Ascending aorta (tissue), 2 donors: Measurements from ENCODE around the gene WDR70. TPM values are rescaled to one million over a fixed set of nuclear protein-coding genes. Genes with fewer than 3 reads are reported as not detected.

Source experiments
- DNase-seq, 2 donors: peaks; one replicate each; pipeline ENCODE4 v3.0.0-alpha.2; 2019; ENCODE audit warnings: low spot score in 2 of 2
- H3K27ac ChIP-seq, 2 donors: fragments of 200-600 bp; sonication (generic); one replicate each; pipeline ENCODE4 v1.5.1; 2016 to 2017; ENCODE audit warnings: mild to moderate bottlenecking in 1 of 2
- H3K27me3 ChIP-seq: fragments of 200-600 bp; sonication (generic); one replicate; pipeline ENCODE4 v1.5.1; 2017
- H3K36me3 ChIP-seq, 2 donors: fragments of 200-600 bp; sonication (generic); one replicate each; pipeline ENCODE4 v1.5.1; 2016
- H3K4me1 ChIP-seq, 2 donors: fragments of 200-600 bp; sonication (generic); one replicate each; pipeline ENCODE4 v1.5.1; 2016 to 2017; ENCODE audit warnings: mild to moderate bottlenecking in 1 of 2
- H3K4me3 ChIP-seq, 2 donors: fragments of 200-600 bp; sonication (generic); one replicate each; pipeline ENCODE4 v1.5.1; 2016 to 2017; ENCODE audit warnings: mild to moderate bottlenecking in 1 of 2
- H3K9me3 ChIP-seq, 2 donors: fragments of 200-600 bp; sonication (generic); one replicate each; pipeline ENCODE4 v1.5.1; 2016
- intact Hi-C: fragments of 100-400 bp; cut with DNase I; formaldehyde crosslinking; loops from one replicate; pipeline ENCODE4 v1.15.1; 2023
- total RNA-seq: library from RNA; depleted of rRNA; stranded (reverse); fragments of >200 nt; gene quantifications from one replicate; pipeline ENCODE4 v1.1.0, GENCODE V29; 2016
- TF ChIP-seq, protein P1 (sequence below), 3 experiments: fragments of 200-600 bp in 2 of 3; fragments of 450-650 bp in 1 of 3; sonication (generic) in 2 of 3; IDR thresholded peaks; one replicate each; pipeline ENCODE4 v1.5.1; 2016 to 2019; ENCODE audit warnings: antibody characterized with exemption in 3 of 3, mild to moderate bottlenecking in 1 of 3, moderate library complexity in 1 of 3

Gene WDR70
- total RNA-seq, 1 donor from 2014 or later: 8.7 TPM

- no peaks in the 10 kb centered on the region for H3K4me1 ChIP-seq
- intact Hi-C loops: no loop called here
- H3K27ac ChIP-seq: no peak overlapping the region
- H3K36me3 ChIP-seq: no peaks in the 10 kb centered on the region
- TF ChIP-seq, protein P1, sequence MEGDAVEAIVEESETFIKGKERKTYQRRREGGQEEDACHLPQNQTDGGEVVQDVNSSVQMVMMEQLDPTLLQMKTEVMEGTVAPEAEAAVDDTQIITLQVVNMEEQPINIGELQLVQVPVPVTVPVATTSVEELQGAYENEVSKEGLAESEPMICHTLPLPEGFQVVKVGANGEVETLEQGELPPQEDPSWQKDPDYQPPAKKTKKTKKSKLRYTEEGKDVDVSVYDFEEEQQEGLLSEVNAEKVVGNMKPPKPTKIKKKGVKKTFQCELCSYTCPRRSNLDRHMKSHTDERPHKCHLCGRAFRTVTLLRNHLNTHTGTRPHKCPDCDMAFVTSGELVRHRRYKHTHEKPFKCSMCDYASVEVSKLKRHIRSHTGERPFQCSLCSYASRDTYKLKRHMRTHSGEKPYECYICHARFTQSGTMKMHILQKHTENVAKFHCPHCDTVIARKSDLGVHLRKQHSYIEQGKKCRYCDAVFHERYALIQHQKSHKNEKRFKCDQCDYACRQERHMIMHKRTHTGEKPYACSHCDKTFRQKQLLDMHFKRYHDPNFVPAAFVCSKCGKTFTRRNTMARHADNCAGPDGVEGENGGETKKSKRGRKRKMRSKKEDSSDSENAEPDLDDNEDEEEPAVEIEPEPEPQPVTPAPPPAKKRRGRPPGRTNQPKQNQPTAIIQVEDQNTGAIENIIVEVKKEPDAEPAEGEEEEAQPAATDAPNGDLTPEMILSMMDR (IDR thresholded peaks at IDR 0.05): no peak
- H3K9me3 ChIP-seq: no peaks in the 10 kb centered on the region
- DNase-seq: no peak
- no peaks in the 10 kb centered on the region for H3K27me3 ChIP-seq
- H3K4me3 ChIP-seq: no peak overlapping the region
Observed at GRCh38 chr5:37570597-37570996, 191.5 kb downstream of the WDR70 start.

DNA sequence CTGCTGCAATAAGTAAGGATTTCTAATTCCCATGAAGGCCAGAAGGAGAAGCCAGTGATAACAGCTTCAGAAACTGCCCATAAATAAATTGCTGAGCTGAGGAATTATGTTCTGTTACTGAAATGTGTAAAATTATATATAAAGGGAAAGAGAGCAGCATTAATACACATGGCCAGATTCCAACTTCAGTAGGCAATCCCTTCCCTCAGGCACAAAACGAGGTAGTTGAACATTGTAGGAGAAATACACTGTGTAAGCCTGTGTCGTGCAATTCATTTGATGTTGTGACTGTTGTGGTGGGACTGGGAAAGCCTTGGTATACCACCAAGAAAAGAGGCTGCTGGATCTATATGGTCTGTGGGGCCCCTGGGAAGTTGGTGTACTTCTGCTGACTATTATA is 192.9 kb downstream of the WDR70 start:
- Histone ChIP-seq H3K36me3 (no peaks in the 10 kb centered on the region), H3K9me3 (no peaks in the 10 kb centered on the region), H3K27ac (no peak overlapping the region), H3K4me1 (no peaks in the 10 kb centered on the region), H3K4me3 (no peak overlapping the region), H3K27me3 (no peaks in the 10 kb centered on the region)
- DNase-seq: no peak
- TF ChIP-seq, protein P1 (IDR thresholded peaks at IDR 0.05): no peak
- intact Hi-C loops: no loop called here

DNA sequence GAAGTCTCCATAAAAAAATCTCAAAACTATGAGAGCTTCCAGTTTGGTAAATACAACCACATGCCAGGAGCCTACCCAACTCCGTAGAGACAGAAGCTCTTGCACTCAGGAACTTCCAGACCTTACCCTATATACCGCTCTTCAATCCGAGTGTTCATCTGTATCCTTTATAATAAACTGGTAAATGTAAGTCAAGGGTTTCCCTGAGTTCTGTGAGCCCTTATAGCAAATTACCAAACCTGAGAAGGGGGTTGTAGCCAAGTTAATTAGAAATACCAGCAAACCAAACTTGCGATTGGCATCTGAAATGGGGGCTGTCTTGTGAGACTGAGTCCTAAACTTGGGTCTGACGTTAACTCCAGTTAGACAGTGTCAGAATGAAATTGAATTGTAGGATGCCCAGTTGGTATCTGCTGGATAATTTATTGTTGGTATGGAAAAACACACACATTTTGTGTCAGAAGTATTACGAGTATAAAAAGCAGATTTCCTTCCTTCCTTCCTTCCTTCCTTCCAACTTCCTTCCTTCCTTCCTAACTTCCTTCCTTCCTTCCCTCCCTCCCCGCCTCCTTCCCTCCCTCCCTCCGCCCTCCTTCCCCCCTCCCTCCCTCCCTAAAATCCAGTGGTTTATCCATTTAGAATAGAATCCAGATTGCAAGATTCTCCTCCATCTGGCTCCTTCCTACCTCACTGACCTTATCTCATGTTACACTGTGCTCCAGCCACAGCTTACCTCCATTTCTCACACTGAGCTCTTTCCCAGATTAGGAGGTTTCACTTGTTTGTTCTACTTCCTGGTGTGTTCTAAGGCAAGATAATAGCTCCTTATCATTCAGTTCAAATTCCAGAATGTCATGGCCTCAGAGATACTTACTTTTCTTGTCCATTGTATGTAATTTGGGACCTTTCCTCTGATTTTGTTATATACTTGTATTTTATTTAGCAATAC is 196.7 kb downstream of the WDR70 start:
- Histone ChIP-seq H3K27me3 (no peaks in the 10 kb centered on the region), H3K9me3 (no peaks in the 10 kb centered on the region), H3K27ac (no peak overlapping the region), H3K36me3 (no peaks in the 10 kb centered on the region), H3K4me1 (no peaks in the 10 kb centered on the region), H3K4me3 (no peak overlapping the region)
- intact Hi-C loops: no loop called here
- no peak for DNase-seq
- TF ChIP-seq, protein P1 (IDR thresholded peaks at IDR 0.05): no peak

GRCh38 chr5:37576552-37576951 is 197.4 kb downstream of the WDR70 start:
- intact Hi-C loops: no loop called here
- DNase-seq: no peak
- Histone ChIP-seq H3K4me3 (no peak overlapping the region), H3K27ac (no peak overlapping the region), H3K27me3 (no peaks in the 10 kb centered on the region), H3K9me3 (no peaks in the 10 kb centered on the region), H3K4me1 (no peaks in the 10 kb centered on the region), H3K36me3 (no peaks in the 10 kb centered on the region)
- TF ChIP-seq, protein P1 (IDR thresholded peaks at IDR 0.05): no peak

DNA sequence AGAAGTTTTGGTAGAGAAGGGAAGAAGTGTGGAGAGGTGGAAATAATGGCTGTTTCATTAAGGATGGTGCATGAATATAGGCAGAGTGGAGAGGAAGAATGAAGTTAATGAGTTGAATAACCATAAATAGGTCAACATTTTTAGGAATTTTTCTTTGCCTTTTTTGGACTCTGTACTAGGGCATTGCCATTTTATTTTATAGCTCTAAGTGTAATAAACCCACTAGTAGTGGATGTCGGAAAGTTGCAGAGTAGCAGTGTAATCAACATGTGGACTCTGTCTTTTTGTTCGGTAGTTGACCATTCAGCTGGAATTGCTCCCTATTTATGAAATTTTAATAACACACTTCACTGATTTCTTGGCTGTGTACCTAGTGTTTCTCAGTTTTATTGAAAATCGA is 199.1 kb downstream of the WDR70 start:
- Histone ChIP-seq H3K27me3 (no peaks in the 10 kb centered on the region), H3K27ac (no peak overlapping the region), H3K4me1 (no peaks in the 10 kb centered on the region), H3K4me3 (no peak overlapping the region), H3K36me3 (no peaks in the 10 kb centered on the region), H3K9me3 (no peaks in the 10 kb centered on the region)
- TF ChIP-seq, protein P1 (IDR thresholded peaks at IDR 0.05): no peak
- DNase-seq: no peak
- intact Hi-C loops: no loop called here
